GM21529 (cell line): Measurements from ENCODE around the gene MUC21.
"Not testable (repeated sequence)": the region's sequence is repeated elsewhere in the genome, so short reads cannot be mapped to it uniquely, and the experiment has no call there.

Experiments
- ATAC-seq: cut with Tn5 transposase; IDR thresholded peaks from one replicate; pipeline ENCODE4 v1.9.1; 2021; ENCODE audit not compliant: unreplicated experiment

MUC21 gene

GRCh38 chr6:31005249-31006020 lies 21.9 kb downstream of the MUC21 start:
- ATAC-seq: no peak

GRCh38 chr6:31007694-31008093 lies 24.2 kb downstream of the MUC21 start:
- no peak for ATAC-seq

GRCh38 chr6:31008165-31008564 lies 24.6 kb downstream of the MUC21 start:
- ATAC-seq: no peak

GRCh38 chr6:31009731-31010130 lies 26.2 kb downstream of the MUC21 start:
- ATAC-seq: no peak

- ATAC-seq: no peak
Observed at GRCh38 chr6:31010393-31011060, 27.0 kb downstream of the MUC21 start, which contains the start of gene MUC22. Gene MUC22, plus strand, starts transcription at chr6:31010474. Its CDS starts 233 bp downstream, at chr6:31010707.

GRCh38 chr6:31011153-31011552 lies 27.6 kb downstream of the MUC21 start:
- ATAC-seq: no peak

GRCh38 chr6:31016659-31017299 lies 33.3 kb downstream of the MUC21 start:
- ATAC-seq: no peak

- not testable (repeated sequence) for ATAC-seq
Observed at GRCh38 chr6:31017436-31017835, 33.9 kb downstream of the MUC21 start.

GRCh38 chr6:31020057-31020456 lies 36.5 kb downstream of the MUC21 start:
- ATAC-seq: no peak

GRCh38 chr6:31020631-31021255 lies 37.2 kb downstream of the MUC21 start:
- ATAC-seq: not testable (repeated sequence)

- not testable (repeated sequence) for ATAC-seq
Observed at GRCh38 chr6:31021705-31022531, 38.4 kb downstream of the MUC21 start.

- no peak for ATAC-seq
Observed at GRCh38 chr6:31025595-31025994, 42.1 kb downstream of the MUC21 start.

GRCh38 chr6:31031095-31031494 lies 47.6 kb downstream of the MUC21 start:
- ATAC-seq: no peak

GRCh38 chr6:31033075-31033474 lies 49.6 kb downstream of the MUC21 start:
- no peak for ATAC-seq

- ATAC-seq: no peak
Observed at GRCh38 chr6:31035862-31036497, 52.5 kb downstream of the MUC21 start.

GRCh38 chr6:31037169-31037568 lies 53.7 kb downstream of the MUC21 start:
- ATAC-seq: no peak

GRCh38 chr6:31037682-31038081 lies 54.2 kb downstream of the MUC21 start:
- no peak for ATAC-seq

- ATAC-seq: no peak
Observed at GRCh38 chr6:31038559-31038958, 55.0 kb downstream of the MUC21 start.
